ENCODE data around the gene KIAA0825.

KIAA0825 gene

DNA sequence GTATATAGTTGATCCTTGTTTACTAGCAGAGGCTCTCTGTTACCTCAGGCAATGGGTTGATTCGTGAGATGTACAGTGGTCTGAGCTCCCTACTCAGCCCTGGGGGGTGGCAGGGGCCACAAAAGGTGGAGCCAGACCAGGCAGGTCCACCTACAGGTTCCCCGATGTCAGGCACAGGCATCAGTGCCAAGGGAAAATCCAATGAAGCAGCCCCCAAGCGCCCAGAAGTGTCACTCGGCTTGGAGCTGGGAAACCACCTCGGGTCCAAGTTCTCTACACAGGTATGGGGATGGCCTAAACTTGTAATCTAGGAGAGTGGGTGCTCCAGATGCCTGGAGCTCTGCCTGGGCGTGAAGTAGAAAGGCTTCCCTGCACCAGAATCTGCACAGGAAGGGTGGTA, 188.8 kb downstream of the KIAA0825 start:
- no peak for DNase-seq

DNA sequence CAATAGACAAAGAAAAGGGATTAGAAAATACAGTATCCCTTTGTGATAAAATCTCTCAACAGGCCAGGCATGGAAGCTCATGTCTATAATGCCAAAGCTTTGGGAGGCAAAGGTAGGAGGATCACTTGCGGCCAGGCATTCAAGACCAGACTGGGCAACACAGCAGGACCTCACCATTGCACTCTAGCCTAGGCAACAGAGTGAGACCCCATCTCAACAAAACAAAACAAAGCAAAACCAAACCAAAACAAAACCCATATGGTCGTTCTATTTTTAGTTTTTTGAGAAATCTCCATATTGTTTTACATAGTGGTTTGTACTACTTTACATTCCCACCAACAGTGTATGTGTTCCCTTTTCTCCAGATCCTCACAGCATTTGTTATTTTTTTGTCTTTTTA, 193.0 kb downstream of the KIAA0825 start:
- no peak for DNase-seq

DNA sequence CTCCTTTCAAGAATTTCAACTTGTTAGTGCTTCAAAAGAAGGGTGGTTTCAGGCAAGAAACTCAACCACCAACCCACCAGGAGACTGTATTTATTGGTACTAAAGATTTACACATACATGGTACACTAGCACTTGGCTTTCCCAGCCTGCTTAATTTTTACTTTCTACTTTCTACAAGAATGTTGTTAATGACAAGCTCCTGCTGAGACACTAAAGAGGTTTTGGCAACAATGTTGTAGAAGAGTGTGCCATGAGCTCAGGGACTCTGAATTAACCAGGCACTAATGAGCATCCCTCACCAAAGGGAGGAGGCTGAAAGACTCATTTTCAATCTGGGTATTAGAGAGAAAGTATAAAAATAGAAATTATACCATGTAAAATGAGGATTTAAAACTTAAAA, 195.0 kb downstream of the KIAA0825 start:
- DNase-seq = no peak

DNA sequence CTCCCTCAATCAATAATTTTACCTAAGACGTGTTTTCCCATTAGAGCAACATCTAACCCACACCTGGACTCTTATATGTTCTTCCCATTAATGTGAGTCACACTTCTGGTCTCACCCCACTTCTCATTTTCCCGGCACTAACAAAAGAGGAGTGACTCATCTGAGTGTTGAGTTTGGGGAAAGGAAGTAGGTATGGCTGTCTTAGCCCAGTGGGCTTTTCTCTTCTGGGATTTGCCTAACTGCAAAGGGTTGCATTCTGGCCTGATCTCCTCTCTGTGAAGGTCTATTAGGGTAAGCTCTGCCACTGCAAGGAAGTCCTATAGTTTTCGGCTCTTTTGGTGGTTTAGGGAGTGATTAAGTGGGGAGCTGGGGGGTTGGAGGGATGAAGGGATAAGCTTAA, 195.6 kb downstream of the KIAA0825 start:
- DNase-seq = no peak

DNA sequence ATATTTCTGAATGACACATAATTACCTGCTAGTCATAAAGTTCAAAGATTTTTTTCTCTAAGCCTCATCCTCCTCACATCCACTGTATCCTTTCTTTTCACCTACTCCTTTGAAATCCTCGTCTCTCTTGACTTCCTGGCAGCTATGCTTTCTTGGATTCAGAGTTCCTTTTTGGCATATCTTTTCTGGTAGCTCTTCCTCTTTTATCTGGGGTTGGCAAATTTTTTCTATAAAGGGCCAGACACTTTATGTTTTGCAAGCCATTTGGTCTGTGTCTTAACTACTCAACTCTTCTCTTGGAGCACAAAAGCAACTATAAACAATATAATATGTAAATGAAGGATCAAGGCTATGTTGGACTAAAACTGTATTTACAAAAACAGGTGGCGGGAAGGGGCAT, 197.5 kb downstream of the KIAA0825 start:
- no peak for DNase-seq

DNA sequence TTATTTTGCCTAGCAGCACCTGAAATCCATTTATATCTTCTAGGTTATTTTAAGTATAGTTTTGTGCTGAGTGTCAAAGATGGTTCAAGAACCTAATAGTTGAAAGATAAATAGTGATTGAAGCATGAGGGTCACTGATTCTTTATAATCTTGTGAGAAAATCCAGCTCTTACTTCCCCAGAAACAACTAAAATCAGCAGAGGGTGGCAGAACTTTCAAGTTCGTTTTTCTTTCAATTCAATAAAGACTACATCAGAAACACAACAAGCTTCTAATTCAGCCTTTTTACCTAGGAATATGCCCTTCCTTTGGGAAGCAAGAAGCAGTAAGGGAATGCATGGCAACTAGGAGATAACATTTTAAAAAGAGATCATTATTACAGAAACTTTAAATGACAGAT, 202.6 kb downstream of the KIAA0825 start:
- no peak for DNase-seq

DNA sequence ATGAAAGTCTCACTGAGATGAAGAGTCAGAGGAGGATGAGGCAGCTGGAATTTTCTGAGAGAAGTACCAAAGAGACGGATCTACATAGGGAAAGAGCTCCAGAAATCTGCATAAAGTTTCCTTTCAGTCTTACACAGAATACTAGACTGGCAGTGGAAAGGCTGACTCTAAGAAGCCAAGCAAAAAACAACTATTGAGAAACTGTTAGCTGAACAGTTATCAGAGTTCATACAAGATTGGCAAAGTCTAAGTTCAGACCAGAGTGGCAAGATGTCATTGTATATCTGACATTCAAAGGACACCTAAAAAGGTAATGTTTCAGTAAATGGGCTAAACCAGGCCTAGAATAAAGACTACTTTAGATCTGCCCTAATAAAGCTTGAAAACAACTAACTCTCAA, 209.0 kb downstream of the KIAA0825 start:
- DNase-seq = no peak

DNA sequence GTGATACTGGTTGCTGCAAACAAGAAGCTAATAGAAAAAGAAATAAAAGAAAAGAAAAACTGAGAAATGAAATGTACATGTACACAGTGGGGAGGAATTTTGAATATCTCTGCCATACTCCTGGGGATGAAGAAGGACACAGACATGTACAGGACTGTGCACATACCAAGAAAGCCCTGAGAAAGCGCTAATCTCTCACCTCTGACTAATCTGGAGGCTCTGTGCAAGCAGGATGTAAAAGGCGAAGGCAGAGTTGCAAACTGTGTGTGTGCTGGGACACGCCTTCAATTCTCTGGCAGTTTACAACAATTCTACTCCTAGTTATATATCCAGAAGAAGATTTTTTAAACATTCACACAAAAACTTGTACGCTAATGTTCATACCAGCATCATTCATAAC, 211.4 kb downstream of the KIAA0825 start:
- no peak for DNase-seq

DNA sequence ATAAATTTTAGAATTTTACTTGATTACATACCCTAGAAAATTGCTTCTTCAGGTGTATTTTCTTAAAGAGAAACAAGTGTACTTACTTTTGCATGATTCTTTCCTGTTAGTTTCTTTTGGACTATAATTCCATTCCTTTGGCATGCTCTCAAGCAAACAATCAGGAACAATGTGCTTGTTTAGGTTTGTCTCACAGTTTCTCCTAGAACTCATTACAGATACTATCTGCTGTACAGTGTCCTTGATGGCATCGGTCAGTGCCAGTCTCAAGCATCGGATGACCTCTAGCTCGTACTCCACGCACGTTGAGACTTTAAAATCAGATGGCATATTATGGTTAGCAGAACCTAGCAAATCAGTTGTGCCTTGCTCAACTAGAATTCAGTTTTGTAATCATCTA, 214.9 kb downstream of the KIAA0825 start:
- DNase-seq = no peak

DNA sequence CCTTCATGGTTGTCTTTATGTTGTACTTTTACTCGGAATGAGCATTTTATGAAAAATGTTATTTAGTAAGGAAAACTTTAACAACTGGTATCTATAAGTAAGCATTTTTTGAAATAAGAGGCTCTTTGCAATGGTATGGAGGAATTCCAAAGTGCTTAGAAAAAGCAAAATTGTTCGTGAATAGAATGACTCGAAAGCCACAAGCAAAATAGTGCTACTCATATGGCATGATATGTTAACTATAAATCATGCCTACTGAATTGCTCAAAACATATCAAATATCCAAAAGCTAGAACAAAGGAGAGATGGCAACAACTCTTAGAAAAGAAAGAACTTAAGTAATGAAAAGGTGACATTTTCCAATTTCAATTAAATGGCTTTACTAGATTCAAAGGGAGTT, 216.3 kb downstream of the KIAA0825 start:
- no peak for DNase-seq

DNA sequence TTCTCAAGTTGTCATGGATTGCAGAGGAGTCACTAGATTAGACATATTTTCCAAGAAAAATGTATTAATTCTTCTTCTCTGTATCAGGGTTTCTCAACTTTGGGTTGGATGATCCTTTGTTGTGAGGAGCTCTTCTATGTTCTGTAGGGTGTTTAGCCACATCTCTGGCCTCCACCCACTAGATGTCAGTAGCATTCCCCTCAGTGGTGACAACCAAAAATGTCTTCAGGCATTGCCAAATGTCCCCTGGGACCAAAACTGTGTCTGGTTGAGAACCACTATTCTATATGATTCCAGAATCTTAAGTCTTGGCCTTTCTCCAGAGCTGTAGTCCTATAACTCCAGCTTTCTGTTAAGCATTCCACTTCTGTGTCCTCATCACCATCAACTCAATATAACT, 220.9 kb downstream of the KIAA0825 start:
- DNase-seq = no peak

DNA sequence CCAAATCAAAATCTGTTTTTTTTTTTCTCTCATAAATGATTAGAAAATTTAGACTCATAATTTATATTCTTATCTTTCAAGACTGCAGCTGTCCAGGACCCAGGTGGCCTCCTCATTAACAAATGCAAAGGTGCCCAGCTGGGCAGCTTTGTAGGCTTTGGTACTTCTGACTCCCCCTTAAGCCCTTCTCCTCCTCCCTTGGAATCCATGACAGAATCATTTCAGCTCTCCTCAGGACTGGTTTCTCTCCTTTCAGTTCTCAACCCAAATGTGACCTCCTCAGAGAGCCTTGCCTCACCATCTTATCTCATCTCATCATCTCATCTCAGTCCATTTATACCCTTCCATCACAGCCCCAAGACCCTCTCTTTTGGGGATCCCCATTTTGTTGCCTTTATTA, 221.7 kb downstream of the KIAA0825 start:
- no peak for DNase-seq

DNA sequence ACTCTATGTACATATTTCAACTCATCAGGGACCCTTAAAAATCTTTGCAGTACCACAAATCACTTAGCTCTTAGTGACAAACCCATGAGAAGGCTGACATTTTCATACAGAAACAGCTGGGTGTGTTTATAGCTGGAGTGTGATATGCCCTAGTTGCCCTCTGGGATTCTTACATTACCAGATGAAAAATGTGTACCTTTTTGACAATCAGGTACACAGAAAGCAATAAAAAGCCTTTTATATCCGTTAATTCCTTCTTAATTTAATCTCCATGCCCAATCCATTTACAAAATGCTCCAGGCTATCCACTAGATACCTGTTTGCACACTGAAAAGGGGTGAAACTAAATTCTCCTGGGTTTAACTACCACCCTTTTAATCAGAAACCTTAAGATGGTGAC, 222.9 kb downstream of the KIAA0825 start:
- no peak for DNase-seq

DNA sequence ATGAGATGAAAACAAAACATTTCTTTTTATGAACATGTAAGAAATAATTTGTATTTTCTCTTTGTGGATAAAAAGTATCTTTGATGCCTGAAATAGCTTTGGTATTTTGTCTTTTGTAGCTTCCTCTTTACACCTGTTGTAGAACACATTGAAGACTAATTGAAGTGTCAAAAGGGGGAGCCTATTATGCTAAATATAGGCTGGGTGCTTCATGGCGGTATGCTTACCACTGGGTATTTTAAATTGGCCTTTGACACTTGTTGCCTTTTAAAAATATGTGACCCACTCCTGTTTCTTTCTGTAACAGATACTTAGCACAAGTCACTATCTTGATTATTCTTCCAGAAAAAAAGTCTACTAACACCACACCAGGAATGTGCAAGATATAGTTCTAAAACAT, 226.4 kb downstream of the KIAA0825 start:
- DNase-seq = no peak

DNA sequence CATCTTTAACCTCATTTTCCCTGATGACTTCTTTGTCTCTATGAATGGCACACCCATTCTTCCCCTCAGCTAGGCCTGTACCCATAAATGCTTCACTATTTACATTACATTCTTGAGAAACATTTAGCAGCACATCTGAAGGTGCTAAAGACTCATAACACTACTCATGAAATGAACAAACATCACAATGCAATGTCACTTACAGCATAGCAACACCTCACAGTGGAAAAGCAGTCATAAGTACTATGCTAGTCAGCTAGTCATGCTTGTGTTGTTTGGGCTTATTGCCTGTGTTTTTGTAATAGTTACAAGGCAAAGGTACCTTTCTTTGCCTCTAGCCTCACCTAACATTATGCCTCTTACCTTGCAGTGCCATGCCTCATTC, 228.9 kb downstream of the KIAA0825 start:
- no peak for DNase-seq

DNA sequence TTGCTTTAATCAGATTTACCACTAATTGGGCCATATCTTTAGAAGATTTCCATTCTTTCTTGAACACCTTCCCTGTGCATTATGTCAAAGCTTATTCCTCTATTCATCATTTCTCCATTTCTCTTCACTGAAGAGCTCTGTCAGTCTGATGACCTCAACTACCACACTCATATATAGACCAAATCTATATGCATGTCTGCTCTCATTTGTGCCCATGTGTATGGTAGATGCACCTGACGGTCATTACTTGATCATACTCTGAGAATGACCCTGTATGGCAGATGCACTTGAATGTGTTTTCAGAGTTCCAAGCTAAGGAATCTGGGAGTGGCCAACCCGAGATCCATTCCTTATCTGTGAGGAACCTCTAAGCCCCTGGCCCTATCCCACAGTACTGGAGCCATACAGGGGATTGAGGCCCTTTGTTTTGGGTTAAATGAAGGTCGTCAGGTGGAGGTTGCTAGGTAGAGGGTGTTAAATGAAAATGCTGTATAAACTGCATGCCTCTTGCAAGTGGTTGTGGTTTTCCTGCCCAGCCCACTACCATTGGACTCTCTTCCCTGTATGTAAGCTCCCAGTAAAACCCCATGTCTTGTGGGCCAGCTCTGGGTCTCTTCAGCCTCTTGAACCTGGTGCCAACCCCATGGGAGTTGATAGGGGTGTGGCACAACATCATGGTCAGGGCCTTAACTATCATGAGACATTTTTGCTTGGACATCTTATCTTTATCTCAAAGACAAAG, 229.5 kb downstream of the KIAA0825 start:
- DNase-seq = no peak

DNA sequence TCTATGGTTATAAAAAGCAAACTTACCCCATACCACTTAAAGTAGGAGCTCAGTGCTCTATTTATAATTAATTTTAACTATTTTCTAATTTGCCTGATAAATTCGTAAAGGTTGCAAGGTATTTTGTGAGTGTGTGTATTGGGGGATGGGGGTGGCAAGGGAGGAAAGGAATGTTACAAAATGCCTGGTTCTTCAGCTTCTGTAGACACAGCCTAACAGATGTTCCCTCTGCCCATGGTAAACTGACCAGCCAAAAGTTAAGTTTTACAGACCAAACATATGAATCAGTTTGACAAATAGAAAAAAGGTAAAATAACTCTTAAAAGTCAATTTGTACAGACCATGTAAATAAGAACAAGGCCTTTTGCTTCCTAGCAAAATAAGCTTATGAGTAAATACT, 232.6 kb downstream of the KIAA0825 start:
- no peak for DNase-seq

DNA sequence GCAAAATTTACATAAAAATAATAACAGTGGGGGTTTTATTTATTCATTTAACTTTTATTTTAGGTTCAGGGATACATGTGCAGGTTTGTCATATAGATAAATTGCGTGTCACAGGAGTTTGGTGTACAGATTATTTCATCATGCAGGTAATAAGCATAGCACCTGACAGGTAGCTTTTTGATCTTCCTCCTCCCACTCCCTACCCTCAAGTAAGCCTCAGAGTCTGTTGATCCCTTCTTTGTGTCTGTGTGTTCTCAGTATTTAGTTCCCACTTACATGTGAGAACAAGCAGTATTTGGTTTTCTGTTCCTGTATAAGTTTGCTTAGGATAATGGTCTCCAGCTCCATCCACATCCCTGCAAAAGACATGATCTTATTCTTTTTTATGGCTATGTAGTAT, 240.3 kb downstream of the KIAA0825 start:
- DNase-seq = no peak

DNA sequence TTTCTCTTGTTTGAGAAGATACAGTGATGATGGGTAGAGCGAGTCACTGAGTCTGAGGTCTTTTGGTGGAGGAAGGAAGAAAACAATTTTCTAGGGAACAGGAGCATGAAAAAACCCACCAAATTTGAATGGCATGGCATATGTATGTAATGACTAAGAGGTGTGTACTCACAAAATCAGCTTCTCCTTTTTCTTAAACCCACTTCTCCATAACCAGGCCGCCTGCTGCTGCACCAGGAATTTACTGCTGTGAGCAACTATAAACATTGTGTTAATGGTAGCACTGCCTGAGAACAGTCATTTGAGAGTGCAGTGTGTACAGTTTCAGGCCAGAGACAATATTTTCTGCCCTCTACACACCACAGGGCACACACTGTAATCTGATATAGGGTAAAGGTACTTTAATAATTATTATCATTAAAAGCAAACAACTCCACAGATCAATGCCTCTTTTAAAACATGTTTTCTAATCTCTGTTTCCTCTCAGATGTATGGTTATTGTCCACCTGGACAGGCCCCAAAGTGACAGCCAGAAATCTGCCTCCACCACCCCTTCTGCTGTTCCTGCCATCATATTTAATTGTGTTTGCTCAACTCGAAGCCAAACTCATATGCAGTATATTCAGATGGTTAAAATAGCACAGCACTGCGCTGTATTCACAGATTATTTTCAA, 241.6 kb downstream of the KIAA0825 start:
- no peak for DNase-seq

DNA sequence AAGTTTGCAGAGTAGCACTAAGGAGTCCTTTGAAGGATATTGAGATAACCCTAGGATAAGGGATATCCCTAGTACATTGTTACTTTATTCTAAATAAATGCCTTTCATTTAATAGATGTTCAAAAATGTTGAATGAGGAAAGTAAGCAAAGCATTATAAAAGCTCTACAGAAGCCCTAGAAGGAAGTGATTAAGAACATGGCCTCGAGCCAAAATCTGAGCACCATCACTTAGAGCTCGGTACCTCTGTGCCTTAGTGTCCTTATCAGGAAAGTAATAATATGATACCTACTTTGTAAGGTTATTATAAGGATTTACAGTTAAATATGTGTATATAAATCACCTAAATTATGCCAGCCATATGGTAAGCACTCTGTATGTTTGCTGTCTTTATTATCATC, 242.6 kb downstream of the KIAA0825 start:
- no peak for DNase-seq

DNA sequence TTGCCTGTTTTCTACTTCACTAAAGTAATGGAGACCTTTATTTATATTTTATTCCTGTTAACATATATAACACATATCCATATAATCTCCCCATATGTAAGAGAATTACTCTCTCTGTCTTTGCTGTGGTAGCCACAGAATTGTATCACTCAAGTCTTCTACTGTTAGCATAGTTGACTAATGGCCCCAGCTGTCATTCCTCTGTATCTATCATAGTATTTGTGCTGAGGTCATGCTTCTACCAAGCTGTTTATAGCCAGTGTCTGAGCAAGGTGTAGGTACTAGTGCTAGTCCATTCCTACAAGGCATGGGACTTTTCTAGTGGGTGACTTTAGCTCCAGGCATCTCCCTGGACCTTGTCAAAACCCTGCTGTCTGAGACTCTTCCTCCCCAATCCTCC, 244.1 kb downstream of the KIAA0825 start:
- DNase-seq = no peak

DNA sequence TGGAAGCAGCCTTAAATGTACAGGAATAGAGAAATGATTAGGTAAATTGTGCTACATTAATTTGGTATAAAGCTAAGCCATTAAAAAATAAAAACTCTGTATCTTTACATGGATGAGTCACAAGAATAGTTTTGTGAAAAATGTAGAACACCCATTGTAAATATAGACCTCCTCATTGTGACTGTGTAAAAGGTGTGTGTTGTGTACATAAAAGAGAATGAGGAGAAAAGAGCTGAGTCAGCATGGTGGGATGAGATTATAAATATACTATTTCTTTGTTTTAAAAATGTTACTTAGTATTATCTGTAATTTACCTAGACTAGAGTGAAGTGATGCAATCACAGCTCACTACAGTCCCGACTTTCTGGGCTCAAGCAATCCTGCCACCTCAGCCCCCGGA, 250.5 kb downstream of the KIAA0825 start:
- no peak for DNase-seq

DNA sequence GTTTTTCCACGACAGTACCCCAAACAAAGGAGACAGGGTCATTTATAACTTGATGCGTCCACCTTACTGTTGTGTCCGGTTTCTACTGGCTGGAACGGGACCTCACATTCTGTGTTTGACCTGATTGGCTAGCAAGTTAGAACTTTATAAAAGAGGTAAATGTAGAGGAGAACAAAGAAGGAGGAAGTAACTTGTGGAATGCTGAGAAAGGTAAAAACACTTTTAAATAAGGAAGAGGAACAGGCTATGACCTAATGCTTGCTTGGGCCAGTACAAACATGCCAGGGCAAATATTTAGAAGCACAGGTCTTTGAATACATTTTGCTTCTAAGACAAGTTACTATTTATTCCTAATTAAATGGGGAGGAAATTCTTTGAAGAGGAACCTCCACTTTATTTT, 251.6 kb downstream of the KIAA0825 start:
- no peak for DNase-seq

DNA sequence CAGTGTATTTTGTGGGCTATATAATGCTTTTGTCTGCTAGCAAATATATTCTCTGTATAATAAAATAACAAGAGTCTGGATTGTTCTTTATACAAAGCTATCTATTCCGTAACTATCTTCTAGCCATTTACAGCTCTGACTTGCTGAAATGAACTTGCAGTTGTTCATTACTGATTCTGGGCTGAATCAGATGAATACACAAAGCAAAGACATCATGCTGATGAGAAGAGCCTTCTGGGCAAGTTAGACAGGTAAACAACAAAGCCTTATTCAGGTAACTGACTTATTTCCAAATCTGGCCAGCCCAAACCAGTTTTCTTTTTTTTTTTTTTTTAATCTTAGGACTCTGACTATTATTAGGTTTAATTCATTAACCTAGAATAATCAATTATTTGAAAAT, 255.5 kb downstream of the KIAA0825 start:
- no peak for DNase-seq
